Measurements from ENCODE around the gene IFNA8.
"Not testable (repeated sequence)": the region's sequence is repeated elsewhere in the genome, so short reads cannot be mapped to it uniquely, and the experiment has no call there.

The IFNA8 gene

GRCh38 chr9:21408817-21409216, at the start of gene IFNA8:
IFNA8 (plus strand) TSS chr9:21409117; CDS start chr9:21409177, 60 bp downstream.
- Histone ChIP-seq H3K9me3 (ENCODE audit: control insufficient read depth, low read length) (no peaks in the 10 kb centered on the region), H3K9ac (ENCODE audit: low read length) (no peak within 1 kb of the TSS), H3K4me3 (ENCODE audit: low read length) (no peak within 1 kb of the TSS), H3K36me3 (ENCODE audit: control insufficient read depth, insufficient read depth, low read length) (no peaks in the 10 kb centered on the region), H3K4me1 (ENCODE audit: control insufficient read depth, insufficient read depth, low read length) (no peaks in the 10 kb centered on the region), H3K27me3 (ENCODE audit: control insufficient read depth, insufficient read depth, low read length) (peaks cover 11% of the 10 kb centered on the region)

GRCh38 chr9:21362287-21362686, 46.6 kb upstream of the IFNA8 start:
- Histone ChIP-seq H3K4me3 (ENCODE audit: low read length) (no peak overlapping the region), H3K9me3 (ENCODE audit: control insufficient read depth, low read length) (no peaks in the 10 kb centered on the region), H3K4me1 (ENCODE audit: control insufficient read depth, insufficient read depth, low read length) (peaks cover 5% of the 10 kb centered on the region), H3K27me3 (ENCODE audit: control insufficient read depth, insufficient read depth, low read length) (no peaks in the 10 kb centered on the region), H3K36me3 (ENCODE audit: control insufficient read depth, insufficient read depth, low read length) (no peaks in the 10 kb centered on the region), H3K9ac (ENCODE audit: low read length) (no peak overlapping the region)

GRCh38 chr9:21367169-21367568, 41.7 kb upstream of the IFNA8 start:
- not testable (repeated sequence) for H3K27me3 ChIP-seq (ENCODE audit: control insufficient read depth, insufficient read depth, low read length); H3K4me3 ChIP-seq (ENCODE audit: low read length); H3K9me3 ChIP-seq (ENCODE audit: control insufficient read depth, low read length); H3K9ac ChIP-seq (ENCODE audit: low read length); H3K36me3 ChIP-seq (ENCODE audit: control insufficient read depth, insufficient read depth, low read length); H3K4me1 ChIP-seq (ENCODE audit: control insufficient read depth, insufficient read depth, low read length)

- Histone ChIP-seq H3K9ac (ENCODE audit: low read length) (no peak within 1 kb of the TSS), H3K4me3 (ENCODE audit: low read length) (no peak within 1 kb of the TSS), H3K4me1 (ENCODE audit: control insufficient read depth, insufficient read depth, low read length) (no peaks in the 10 kb centered on the region), H3K36me3 (ENCODE audit: control insufficient read depth, insufficient read depth, low read length) (no peaks in the 10 kb centered on the region), H3K27me3 (ENCODE audit: control insufficient read depth, insufficient read depth, low read length) (no peaks in the 10 kb centered on the region), H3K9me3 (ENCODE audit: control insufficient read depth, low read length) (no peaks in the 10 kb centered on the region)
Measured at GRCh38 chr9:21367957-21368356, 41.0 kb upstream of the IFNA8 start, which contains the start of gene IFNA13. IFNA13 (minus strand) TSS chr9:21368057; CDS start chr9:21368010, 47 bp downstream.

GRCh38 chr9:21371467-21371866, 37.5 kb upstream of the IFNA8 start:
- not testable (repeated sequence) for H3K9me3 ChIP-seq (ENCODE audit: control insufficient read depth, low read length); H3K4me3 ChIP-seq (ENCODE audit: low read length); H3K4me1 ChIP-seq (ENCODE audit: control insufficient read depth, insufficient read depth, low read length); H3K36me3 ChIP-seq (ENCODE audit: control insufficient read depth, insufficient read depth, low read length); H3K27me3 ChIP-seq (ENCODE audit: control insufficient read depth, insufficient read depth, low read length); H3K9ac ChIP-seq (ENCODE audit: low read length)

GRCh38 chr9:21381448-21382339, 27.2 kb upstream of the IFNA8 start:
- Histone ChIP-seq H3K4me3 (ENCODE audit: low read length) (no peak overlapping the region), H3K36me3 (ENCODE audit: control insufficient read depth, insufficient read depth, low read length) (no peaks in the 10 kb centered on the region), H3K4me1 (ENCODE audit: control insufficient read depth, insufficient read depth, low read length) (peaks cover 5% of the 10 kb centered on the region), H3K9me3 (ENCODE audit: control insufficient read depth, low read length) (no peaks in the 10 kb centered on the region), H3K9ac (ENCODE audit: low read length) (no peak overlapping the region), H3K27me3 (ENCODE audit: control insufficient read depth, insufficient read depth, low read length) (peaks cover 5% of the 10 kb centered on the region)

- Histone ChIP-seq H3K27me3 (ENCODE audit: control insufficient read depth, insufficient read depth, low read length) (peaks cover 5% of the 10 kb centered on the region), H3K4me1 (ENCODE audit: control insufficient read depth, insufficient read depth, low read length) (peaks cover 5% of the 10 kb centered on the region), H3K36me3 (ENCODE audit: control insufficient read depth, insufficient read depth, low read length) (no peaks in the 10 kb centered on the region), H3K4me3 (ENCODE audit: low read length) (no peak overlapping the region), H3K9me3 (ENCODE audit: control insufficient read depth, low read length) (no peaks in the 10 kb centered on the region), H3K9ac (ENCODE audit: low read length) (no peak overlapping the region)
Measured at GRCh38 chr9:21383627-21384026, 25.3 kb upstream of the IFNA8 start.

GRCh38 chr9:21385131-21385670, 23.7 kb upstream of the IFNA8 start, which contains the start of gene IFNA2:
IFNA2 (minus strand) TSS chr9:21385398; CDS start chr9:21385329, 69 bp downstream.
- peaks cover 5% of the 10 kb centered on the region for H3K4me1 ChIP-seq (ENCODE audit: control insufficient read depth, insufficient read depth, low read length)
- H3K36me3 ChIP-seq (ENCODE audit: control insufficient read depth, insufficient read depth, low read length) = no peaks in the 10 kb centered on the region
- H3K27me3 ChIP-seq (ENCODE audit: control insufficient read depth, insufficient read depth, low read length) = peaks cover 5% of the 10 kb centered on the region

GRCh38 chr9:21392270-21392669, 16.6 kb upstream of the IFNA8 start:
- Histone ChIP-seq H3K9me3 (ENCODE audit: control insufficient read depth, low read length) (no peaks in the 10 kb centered on the region), H3K27me3 (ENCODE audit: control insufficient read depth, insufficient read depth, low read length) (peaks cover 23% of the 10 kb centered on the region), H3K36me3 (ENCODE audit: control insufficient read depth, insufficient read depth, low read length) (no peaks in the 10 kb centered on the region), H3K9ac (ENCODE audit: low read length) (no peak overlapping the region), H3K4me1 (ENCODE audit: control insufficient read depth, insufficient read depth, low read length) (no peaks in the 10 kb centered on the region), H3K4me3 (ENCODE audit: low read length) (no peak overlapping the region)

More at GRCh38 chr9:21385131-21385670, 23.7 kb upstream of the IFNA8 start, which contains the start of gene IFNA2:
- H3K9me3 ChIP-seq (ENCODE audit: control insufficient read depth, low read length) = no peaks in the 10 kb centered on the region
- H3K4me3 ChIP-seq (ENCODE audit: low read length) = no peak within 1 kb of the TSS
- no peak within 1 kb of the TSS for H3K9ac ChIP-seq (ENCODE audit: low read length)

GRCh38 chr9:21395778-21396717, 12.9 kb upstream of the IFNA8 start:
- peak overlapping the region; percentile 42 for H3K4me3 ChIP-seq (ENCODE audit: low read length)
- H3K27me3 ChIP-seq (ENCODE audit: control insufficient read depth, insufficient read depth, low read length) = peaks cover 36% of the 10 kb centered on the region
- H3K9ac ChIP-seq (ENCODE audit: low read length) = peak overlapping the region; percentile 31
- H3K36me3 ChIP-seq (ENCODE audit: control insufficient read depth, insufficient read depth, low read length) = no peaks in the 10 kb centered on the region
- H3K9me3 ChIP-seq (ENCODE audit: control insufficient read depth, low read length) = no peaks in the 10 kb centered on the region
- H3K4me1 ChIP-seq (ENCODE audit: control insufficient read depth, insufficient read depth, low read length) = no peaks in the 10 kb centered on the region

GRCh38 chr9:21398955-21399489, 9.9 kb upstream of the IFNA8 start:
- Histone ChIP-seq H3K9ac (ENCODE audit: low read length) (no peak overlapping the region), H3K36me3 (ENCODE audit: control insufficient read depth, insufficient read depth, low read length) (no peaks in the 10 kb centered on the region), H3K4me3 (ENCODE audit: low read length) (no peak overlapping the region), H3K4me1 (ENCODE audit: control insufficient read depth, insufficient read depth, low read length) (peaks cover 9% of the 10 kb centered on the region), H3K9me3 (ENCODE audit: control insufficient read depth, low read length) (no peaks in the 10 kb centered on the region), H3K27me3 (ENCODE audit: control insufficient read depth, insufficient read depth, low read length) (peaks cover 48% of the 10 kb centered on the region)
